Left forelimb (tissue), 1 donor: ENCODE measurements around the gene KATNAL2.

Experiments
- DNase-seq: peaks from one replicate; pipeline ENCODE4 v3.0.0-alpha.2; 2018; ENCODE audit warnings: low spot score

The KATNAL2 gene

DNA sequence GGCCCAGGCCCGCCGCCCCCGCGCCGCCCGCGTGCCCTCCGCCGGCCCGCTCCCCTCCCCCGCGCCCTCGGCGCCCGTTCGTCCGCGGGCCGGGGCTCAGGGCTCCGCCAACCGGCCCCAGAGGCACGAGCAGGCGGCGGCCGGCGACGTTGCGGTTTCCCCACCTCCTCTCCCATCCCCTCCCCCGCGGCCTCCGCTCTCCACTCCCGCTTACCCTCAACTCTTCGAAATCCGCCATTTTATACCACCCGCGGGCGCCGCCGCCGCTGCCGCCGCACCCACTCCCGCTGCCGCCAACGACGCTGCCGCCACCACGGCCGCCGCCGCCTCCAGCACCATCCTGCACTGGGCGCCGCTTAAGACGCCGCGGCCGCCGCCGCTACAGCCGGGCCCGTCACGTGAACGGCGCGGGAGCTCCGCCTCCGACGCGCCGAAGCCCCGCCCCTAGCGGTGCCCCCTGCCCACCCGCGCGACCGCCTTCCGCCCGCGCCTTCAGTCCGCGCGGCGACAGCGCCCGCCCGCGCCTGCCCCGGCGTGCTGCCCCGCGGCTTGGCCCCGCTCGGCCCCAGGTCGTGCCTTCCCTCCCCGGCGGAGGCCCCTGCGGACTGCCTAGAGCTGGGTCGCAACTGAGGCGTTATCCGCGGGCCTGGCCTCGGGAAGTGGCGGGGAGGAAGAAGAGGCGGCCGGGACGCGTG lies at the start of gene KATNAL2, which contains the start of gene PIAS2:
Gene KATNAL2 (plus strand): TSS at position 495 of the 695 bp plus-strand sequence. CDS start 29,271 bp downstream, outside the sequence.
Gene PIAS2 (minus strand): TSS at position 400 of the 695 bp plus-strand sequence. CDS start 162 bp downstream, at position 238.
- peak; percentile 91 for DNase-seq

- DNase-seq: no peak
Measured at GRCh38 chr18:46868169-46868921, 49.1 kb upstream of the KATNAL2 start.

GRCh38 chr18:46877329-46877987 lies 39.9 kb upstream of the KATNAL2 start:
- DNase-seq: no peak

GRCh38 chr18:46883180-46883579 lies 34.2 kb upstream of the KATNAL2 start:
- no peak for DNase-seq

- no peak for DNase-seq
Measured at GRCh38 chr18:46886893-46887292, 30.5 kb upstream of the KATNAL2 start.

DNA sequence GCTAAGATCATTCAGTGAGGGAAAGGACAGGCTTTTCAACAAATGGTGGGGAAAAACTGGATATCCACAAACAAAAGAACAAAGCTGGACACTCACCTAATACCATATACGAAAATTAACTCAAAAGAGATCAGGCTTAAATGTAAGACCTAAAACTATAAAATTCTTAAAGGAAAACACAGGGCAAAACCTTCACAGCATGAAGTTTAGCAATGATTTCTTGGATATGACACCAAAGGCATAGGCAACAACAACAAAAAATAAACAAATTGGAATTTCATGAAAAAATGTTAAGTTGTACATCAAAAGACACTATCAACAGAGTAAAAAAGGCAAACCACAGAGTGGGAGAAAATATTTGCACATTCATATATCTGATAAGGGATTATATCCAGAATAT lies 28.4 kb upstream of the KATNAL2 start:
- no peak for DNase-seq

DNA sequence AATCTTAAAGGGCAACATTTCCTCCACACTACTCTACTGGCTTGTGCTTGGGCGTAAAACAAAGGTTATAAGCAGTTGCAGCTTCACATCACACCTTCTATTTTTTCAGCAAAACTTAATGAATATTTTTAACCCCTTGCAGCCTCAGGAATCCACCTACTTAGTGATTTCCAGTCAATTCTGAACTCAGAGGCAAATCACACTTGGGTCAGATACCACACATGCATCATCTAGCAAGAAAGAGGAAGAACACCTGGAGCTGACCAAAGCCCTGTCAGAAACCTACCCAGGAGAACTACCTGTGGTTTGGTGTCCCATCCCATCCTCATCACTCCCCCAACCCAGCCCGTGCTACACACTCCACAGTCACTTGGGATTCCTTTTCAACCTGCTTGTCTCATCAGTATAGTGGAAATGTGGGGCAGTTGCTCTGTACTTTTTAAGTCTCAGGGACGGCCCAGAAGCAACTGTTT lies 25.6 kb upstream of the KATNAL2 start:
- DNase-seq: no peak

- DNase-seq: no peak
Measured at GRCh38 chr18:46892842-46893241, 24.6 kb upstream of the KATNAL2 start.

DNA sequence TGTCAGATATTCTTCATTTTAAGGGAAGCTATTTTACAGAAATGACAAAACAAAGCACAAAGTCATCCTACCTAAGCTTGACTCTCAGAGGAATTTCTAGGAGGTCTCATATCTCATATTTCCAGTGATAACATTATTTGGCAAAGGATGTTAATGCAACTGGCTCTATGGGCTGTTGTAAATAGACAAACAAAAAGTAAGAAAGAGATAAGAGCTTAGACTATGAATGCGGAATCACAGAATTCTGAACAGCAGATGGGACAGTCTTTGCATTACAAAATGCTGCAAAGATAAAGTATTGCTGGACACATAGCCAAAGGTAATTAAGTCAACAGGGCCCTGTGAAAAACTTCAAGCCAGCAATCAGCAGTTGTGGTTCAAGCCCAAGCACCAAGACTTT lies 24.0 kb upstream of the KATNAL2 start:
- no peak for DNase-seq

GRCh38 chr18:46894124-46894523 lies 23.3 kb upstream of the KATNAL2 start:
- DNase-seq: no peak

DNA sequence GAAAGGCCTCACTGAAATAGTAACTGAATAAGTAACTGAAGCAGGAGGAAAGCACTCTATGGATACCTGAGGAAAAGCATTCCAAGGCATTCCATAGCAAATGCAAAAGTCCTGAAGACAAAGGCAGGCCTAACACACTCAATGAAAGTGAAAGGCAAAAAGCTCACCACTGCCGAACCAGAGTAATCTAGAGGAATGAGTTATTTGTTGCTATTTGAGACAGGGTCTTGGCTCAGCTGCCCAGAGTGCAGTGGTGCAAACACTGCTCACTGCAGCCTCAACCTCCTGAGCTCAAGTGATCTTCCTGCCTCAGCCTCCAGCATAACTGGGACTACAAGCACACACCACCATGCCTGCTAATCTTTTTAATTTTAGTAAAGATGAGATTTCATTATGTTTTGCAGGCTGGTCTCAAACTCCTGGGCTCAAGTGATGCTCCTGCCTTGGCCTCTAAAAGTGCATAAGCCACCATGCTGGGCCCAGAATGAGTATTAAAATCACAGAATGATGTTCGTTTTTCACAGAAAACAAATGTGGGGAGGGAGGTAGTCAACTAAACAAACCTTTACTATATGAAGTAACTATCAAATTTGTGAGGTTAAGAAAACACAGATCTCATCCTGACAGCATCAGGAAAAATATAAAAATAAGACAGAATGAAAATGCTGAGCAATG lies 18.0 kb upstream of the KATNAL2 start:
- no peak for DNase-seq

GRCh38 chr18:46903406-46903805 lies 14.0 kb upstream of the KATNAL2 start:
- no peak for DNase-seq

DNA sequence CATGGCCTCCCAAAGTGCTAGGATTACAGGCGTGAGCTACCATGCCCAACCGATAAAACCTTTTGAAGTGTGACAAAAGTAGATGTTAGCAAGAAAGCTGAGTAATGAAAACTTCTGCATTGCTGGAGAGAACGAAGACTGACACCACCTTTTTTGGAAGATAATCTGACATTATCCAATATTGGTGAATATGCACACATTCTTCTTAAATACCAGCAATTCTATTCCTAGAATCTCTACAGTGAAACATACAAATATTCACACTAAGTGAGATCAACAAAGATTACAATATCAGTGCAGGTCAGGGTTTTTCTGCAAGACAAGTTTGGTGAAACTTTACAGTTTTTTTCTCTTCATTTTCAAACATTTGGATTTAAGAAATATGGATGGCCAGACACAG lies 7.9 kb upstream of the KATNAL2 start:
- no peak for DNase-seq

GRCh38 chr18:46910856-46911255 lies 6.5 kb upstream of the KATNAL2 start:
- no peak for DNase-seq

- DNase-seq: no peak
Measured at GRCh38 chr18:46915800-46916550, 1.4 kb upstream of the KATNAL2 start.

- DNase-seq: peak; percentile 67
Measured at GRCh38 chr18:46916551-46917107, 773 bp upstream of the KATNAL2 start.

GRCh38 chr18:46917803-46918600 lies 600 bp downstream of the KATNAL2 start:
- no peak for DNase-seq

- no peak for DNase-seq
Measured at GRCh38 chr18:46920067-46920466, 2.7 kb downstream of the KATNAL2 start.

DNA sequence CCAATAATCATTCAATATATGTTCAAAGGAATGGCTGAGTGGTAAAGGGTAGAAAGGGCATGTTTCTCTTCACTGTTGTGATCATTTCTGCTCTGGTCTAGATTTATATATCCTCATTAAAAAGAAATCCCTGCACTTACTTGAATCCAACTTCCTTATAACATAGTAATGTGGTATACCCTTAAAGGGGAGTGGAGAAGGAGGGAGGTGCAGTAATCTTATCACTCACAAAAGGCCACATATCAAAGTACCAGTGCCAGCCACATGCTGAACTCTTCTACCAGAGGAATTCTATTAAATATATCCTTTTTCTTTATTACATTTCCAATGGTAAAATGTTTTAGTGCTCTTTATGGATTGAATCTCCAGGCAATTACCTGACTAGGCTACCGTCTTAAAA lies 3.3 kb downstream of the KATNAL2 start:
- no peak for DNase-seq

DNA sequence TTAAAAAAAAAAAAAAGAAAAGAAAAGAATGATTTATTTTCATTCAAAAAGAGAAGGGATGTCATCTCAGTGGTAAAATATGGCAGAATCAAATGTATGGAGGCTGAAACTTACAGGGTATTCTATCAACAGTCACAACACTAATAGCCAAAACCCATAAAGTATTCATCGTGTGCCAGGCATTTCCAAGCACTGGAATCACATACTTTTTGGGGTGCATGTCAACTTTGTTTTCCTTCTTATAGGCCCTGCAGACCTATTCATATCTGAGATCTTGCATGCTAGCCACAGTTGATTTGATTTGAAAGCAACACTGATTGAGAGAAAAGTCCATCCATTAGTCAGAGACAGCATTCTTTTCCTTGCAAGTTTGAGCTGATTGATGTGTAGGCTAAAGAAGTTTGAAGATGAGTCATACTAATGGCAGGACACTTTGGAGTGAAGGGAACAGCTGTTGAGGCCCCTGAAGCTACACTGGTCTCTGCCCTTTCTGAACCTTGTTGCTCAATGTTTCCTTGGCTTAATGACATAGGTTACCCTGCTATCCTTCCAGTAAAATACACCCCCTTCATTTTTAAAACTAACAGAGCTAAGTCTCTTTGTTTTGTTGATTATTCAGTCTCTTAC lies 22.0 kb downstream of the KATNAL2 start:
- DNase-seq: no peak
